Parathyroid adenoma (tissue), 2 donors: ENCODE measurements around the gene JAGN1.

ENCODE experiments used
- H2AFZ ChIP-seq: fragments of 300-600 bp; sonication (generic); one replicate; pipeline ENCODE4 v1.7.0; 2017; ENCODE audit warnings: antibody characterized with exemption, mild to moderate bottlenecking
- H3K27ac ChIP-seq: fragments of 300-600 bp; sonication (generic); one replicate; pipeline ENCODE4 v1.7.0; 2017
- H3K27me3 ChIP-seq: fragments of 300-600 bp; sonication (generic); one replicate; pipeline ENCODE4 v1.7.0; 2017; ENCODE audit warnings: low read length; ENCODE audit not compliant: control insufficient read depth, insufficient read depth
- H3K36me3 ChIP-seq: fragments of 300-600 bp; sonication (generic); one replicate; pipeline ENCODE4 v1.7.0; 2017; ENCODE audit warnings: low read length; ENCODE audit not compliant: control insufficient read depth, insufficient read depth
- H3K4me1 ChIP-seq: fragments of 300-600 bp; sonication (generic); one replicate; pipeline ENCODE4 v1.7.0; 2017; ENCODE audit warnings: control low read depth
- H3K4me2 ChIP-seq: fragments of 300-600 bp; sonication (generic); one replicate; pipeline ENCODE4 v1.7.0; 2017; ENCODE audit warnings: low read length
- H3K4me3 ChIP-seq: fragments of 300-600 bp; sonication (generic); one replicate; pipeline ENCODE4 v1.7.0; 2017; ENCODE audit warnings: low read depth, low read length
- H3K79me2 ChIP-seq: fragments of 300-600 bp; sonication (generic); one replicate; pipeline ENCODE4 v1.7.0; 2017; ENCODE audit warnings: control low read depth
- H3K9ac ChIP-seq: fragments of 300-600 bp; sonication (generic); one replicate; pipeline ENCODE4 v1.7.0; 2017; ENCODE audit warnings: mild to moderate bottlenecking
- H3K9me3 ChIP-seq: fragments of 300-600 bp; sonication (generic); one replicate; pipeline ENCODE4 v1.7.0; 2017; ENCODE audit warnings: low read length; ENCODE audit not compliant: control insufficient read depth
- TF ChIP-seq, protein P1 (sequence below): fragments of 300-600 bp; sonication (generic); IDR thresholded peaks from one replicate; pipeline ENCODE4 v1.7.0; 2017; ENCODE audit warnings: antibody characterized with exemption, mild to moderate bottlenecking
- donor health status: primary hyperparathyroidism.

JAGN1 gene

DNA sequence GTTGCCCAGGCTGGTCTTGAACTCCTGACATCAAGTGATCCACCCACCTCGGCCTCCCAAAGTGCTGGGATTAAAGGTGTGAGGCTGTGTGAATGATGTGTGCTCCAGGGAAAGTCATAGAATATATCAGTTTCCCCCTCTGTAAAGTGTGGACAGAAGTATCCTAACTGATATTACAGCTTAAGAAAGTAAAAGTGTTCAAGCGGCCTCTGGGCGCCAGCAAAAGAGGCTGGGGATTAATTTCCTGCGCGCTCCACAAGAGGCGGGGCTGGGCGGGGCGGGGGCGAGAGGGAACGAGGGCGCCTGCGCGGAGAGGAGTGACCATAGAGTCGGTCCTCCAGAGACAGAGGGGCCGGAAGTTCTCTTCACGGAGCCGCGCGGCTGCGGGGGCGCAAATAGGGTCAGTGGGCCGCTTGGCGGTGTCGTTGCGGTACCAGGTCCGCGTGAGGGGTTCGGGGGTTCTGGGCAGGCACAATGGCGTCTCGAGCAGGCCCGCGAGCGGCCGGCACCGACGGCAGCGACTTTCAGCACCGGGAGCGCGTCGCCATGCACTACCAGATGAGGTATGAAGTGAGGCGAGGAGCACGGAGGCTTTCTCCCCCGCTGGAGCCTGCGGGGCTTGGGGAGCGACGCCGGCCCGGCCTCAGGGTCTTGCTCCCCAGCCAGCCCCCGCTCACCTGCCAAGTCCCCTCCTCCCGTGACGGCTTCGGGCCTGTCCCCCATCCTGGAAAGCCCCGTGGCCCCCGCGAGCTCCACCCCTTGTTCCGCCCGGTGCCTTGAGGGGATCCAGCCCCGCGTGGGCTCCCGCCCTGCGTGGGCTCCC, at the start of gene JAGN1:
TSS of gene JAGN1 (plus strand) at position 362 of the 823 bp plus-strand sequence. CDS start at position 475, 113 bp downstream.
- Histone ChIP-seq H3K9ac (peak within 1 kb of the TSS; percentile 56), H3K9me3 (no peaks in the 10 kb centered on the region), H3K36me3 (no peaks in the 10 kb centered on the region)

DNA sequence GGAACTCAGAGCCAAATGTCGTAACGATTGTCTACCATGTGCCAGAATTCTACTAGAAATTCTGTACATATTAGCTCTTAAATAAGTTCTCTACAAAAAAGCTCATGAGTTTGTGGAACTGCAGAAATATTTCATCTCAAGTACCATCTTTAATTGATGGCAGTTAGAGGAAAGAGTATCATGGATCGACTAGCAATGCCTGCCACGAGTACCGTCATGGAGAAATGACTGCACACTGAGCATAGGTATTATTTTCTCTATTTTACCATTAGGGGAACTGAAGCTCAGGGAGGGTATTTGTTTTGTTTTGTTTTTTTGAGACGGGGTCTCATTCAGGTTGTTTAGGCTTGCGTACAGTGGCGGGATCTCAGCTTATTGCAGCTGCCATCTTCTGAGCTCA, 49.4 kb upstream of the JAGN1 start:
- H3K36me3 ChIP-seq: no peaks in the 10 kb centered on the region
- no peaks in the 10 kb centered on the region for H3K79me2 ChIP-seq
- H3K4me2 ChIP-seq: no peak overlapping the region
- no peak overlapping the region for H3K9ac ChIP-seq
- no peak overlapping the region for H3K4me3 ChIP-seq
- H3K27ac ChIP-seq: no peak overlapping the region
- no peaks in the 10 kb centered on the region for H3K9me3 ChIP-seq
- H3K27me3 ChIP-seq: no peaks in the 10 kb centered on the region
- H2AFZ ChIP-seq: no peak overlapping the region
- TF ChIP-seq, protein P1, sequence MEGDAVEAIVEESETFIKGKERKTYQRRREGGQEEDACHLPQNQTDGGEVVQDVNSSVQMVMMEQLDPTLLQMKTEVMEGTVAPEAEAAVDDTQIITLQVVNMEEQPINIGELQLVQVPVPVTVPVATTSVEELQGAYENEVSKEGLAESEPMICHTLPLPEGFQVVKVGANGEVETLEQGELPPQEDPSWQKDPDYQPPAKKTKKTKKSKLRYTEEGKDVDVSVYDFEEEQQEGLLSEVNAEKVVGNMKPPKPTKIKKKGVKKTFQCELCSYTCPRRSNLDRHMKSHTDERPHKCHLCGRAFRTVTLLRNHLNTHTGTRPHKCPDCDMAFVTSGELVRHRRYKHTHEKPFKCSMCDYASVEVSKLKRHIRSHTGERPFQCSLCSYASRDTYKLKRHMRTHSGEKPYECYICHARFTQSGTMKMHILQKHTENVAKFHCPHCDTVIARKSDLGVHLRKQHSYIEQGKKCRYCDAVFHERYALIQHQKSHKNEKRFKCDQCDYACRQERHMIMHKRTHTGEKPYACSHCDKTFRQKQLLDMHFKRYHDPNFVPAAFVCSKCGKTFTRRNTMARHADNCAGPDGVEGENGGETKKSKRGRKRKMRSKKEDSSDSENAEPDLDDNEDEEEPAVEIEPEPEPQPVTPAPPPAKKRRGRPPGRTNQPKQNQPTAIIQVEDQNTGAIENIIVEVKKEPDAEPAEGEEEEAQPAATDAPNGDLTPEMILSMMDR: no peak
- no peaks in the 10 kb centered on the region for H3K4me1 ChIP-seq

More for the DNA sequence above, at the start of gene JAGN1:
- Histone ChIP-seq H3K4me3 (peak within 1 kb of the TSS; percentile 94), H3K4me2 (peak within 1 kb of the TSS; percentile 66), H2AFZ (peak within 1 kb of the TSS; percentile 80), H3K27me3 (no peaks in the 10 kb centered on the region), H3K27ac (peak within 1 kb of the TSS; percentile 82), H3K4me1 (peaks cover 3% of the 10 kb centered on the region), H3K79me2 (peaks cover 3% of the 10 kb centered on the region)
- TF ChIP-seq, protein P1: no peak

DNA sequence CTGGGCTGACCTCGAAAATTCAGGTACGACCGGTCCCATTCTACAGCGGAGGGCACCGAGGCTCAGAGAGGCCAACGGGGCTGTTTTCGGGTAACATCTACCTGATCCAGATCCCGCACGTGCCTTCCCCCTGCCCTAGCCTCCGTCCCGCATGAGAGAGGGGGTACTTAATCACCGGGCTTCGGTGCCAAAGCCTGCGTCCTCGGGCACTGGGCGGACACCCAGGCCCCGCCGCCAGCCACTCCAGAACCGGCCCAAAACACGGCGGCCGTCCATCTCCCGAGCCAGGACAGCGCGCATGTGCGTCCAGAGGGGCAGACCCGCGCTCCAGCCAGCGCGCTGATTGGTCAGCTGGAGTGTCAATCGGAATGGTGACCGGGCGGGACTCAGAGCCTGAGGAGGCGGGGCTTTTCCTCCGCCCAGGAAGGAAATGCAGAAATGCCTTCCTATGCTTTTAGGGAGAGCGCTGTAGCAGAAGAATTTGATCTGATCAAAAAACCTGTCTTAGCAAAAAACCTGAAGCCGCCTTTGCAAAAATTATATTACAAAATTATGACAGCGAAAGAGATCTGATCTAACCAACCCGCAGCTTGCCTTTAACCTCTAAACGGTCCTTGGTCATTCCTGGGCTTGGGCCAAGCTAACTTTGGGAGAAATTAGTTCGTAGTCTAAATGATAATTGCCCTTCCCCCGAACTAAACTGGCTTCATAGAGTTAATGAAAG, 46.5 kb upstream of the JAGN1 start, which contains the start of gene RPUSD3:
TSS of gene RPUSD3 (minus strand) at position 294 of the 724 bp plus-strand sequence. CDS start at position 276, 18 bp downstream.
- Histone ChIP-seq H3K4me1 (no peaks in the 10 kb centered on the region), H3K9me3 (no peaks in the 10 kb centered on the region), H2AFZ (peak within 1 kb of the TSS; percentile 89), H3K27ac (peak within 1 kb of the TSS; percentile 79), H3K9ac (no peak within 1 kb of the TSS), H3K36me3 (no peaks in the 10 kb centered on the region), H3K4me3 (peak within 1 kb of the TSS; percentile 54), H3K79me2 (no peaks in the 10 kb centered on the region), H3K27me3 (no peaks in the 10 kb centered on the region), H3K4me2 (peak within 1 kb of the TSS; percentile 75)
- TF ChIP-seq, protein P1: no peak

DNA sequence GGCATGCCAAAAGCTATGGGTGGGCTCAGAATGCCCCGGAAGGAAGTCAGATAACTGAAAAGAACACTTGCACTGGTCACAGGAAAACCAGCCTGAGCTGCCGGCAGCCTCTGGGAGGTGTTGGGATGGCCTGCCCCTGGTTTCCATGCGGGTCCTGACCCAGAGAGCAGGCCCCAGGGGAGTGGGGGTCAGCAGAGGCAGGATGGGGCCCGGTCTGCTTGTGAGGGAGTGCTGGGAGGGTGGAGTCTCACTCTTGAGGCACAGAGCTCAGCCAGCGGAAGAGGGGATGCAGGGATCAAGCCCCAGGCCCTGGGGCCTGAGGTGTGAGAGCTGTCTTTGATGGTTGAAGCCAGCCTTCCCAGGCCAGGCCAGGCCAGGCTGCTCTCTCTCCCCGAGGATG, 44.2 kb upstream of the JAGN1 start:
- TF ChIP-seq, protein P1: no peak
- no peaks in the 10 kb centered on the region for H3K27me3 ChIP-seq
- H3K27ac ChIP-seq: no peak overlapping the region
- H3K9me3 ChIP-seq: no peaks in the 10 kb centered on the region
- H3K4me3 ChIP-seq: no peak overlapping the region
- no peak overlapping the region for H3K9ac ChIP-seq
- H3K4me1 ChIP-seq: no peaks in the 10 kb centered on the region
- H3K4me2 ChIP-seq: no peak overlapping the region
- H3K79me2 ChIP-seq: no peaks in the 10 kb centered on the region
- no peaks in the 10 kb centered on the region for H3K36me3 ChIP-seq
- no peak overlapping the region for H2AFZ ChIP-seq
